CD4-positive, alpha-beta T cell treated with Interleukin-6 at 100 ng/mL for 8 hours (primary cell): ENCODE measurements around the gene EIF2A.
A peak's percentile ranks its signal among the peaks of the same experiment; 100 is the strongest.
"Not testable (repeated sequence)": the region's sequence is repeated elsewhere in the genome, so short reads cannot be mapped to it uniquely, and the experiment has no call there.

ENCODE experiments used
- DNase-seq: peaks from one replicate; pipeline ENCODE4 v3.0.0-alpha.2; 2020; ENCODE audit warnings: mixed read lengths, low spot score

Gene EIF2A

GRCh38 chr3:150546226-150547044 lies at the start of gene EIF2A, which contains the start of gene SERP1:
TSS of gene EIF2A (plus strand) at chr3:150546787. CDS start at chr3:150546803, 16 bp downstream.
TSS of gene SERP1 (minus strand) at chr3:150546496. CDS start at chr3:150546135, 361 bp downstream.
- peak; percentile 99 for DNase-seq

- no peak for DNase-seq
These were observed 48.6 kb upstream of the EIF2A start for GRCh38 chr3:150497956-150498355.

GRCh38 chr3:150500960-150501359 lies 45.6 kb upstream of the EIF2A start:
- not testable (repeated sequence) for DNase-seq

- DNase-seq, result no peak
These were observed 43.0 kb upstream of the EIF2A start for GRCh38 chr3:150503402-150504099.

- no peak for DNase-seq
These were observed 42.1 kb upstream of the EIF2A start for GRCh38 chr3:150504483-150504882.

GRCh38 chr3:150508401-150508800 lies 38.2 kb upstream of the EIF2A start:
- no peak for DNase-seq

- no peak for DNase-seq
These were observed 36.8 kb upstream of the EIF2A start for GRCh38 chr3:150509780-150510179.

- no peak for DNase-seq
These were observed 35.3 kb upstream of the EIF2A start for GRCh38 chr3:150511122-150511821.

- no peak for DNase-seq
These were observed 31.4 kb upstream of the EIF2A start for GRCh38 chr3:150515210-150515609.

- no peak for DNase-seq
These were observed 27.6 kb upstream of the EIF2A start for GRCh38 chr3:150519026-150519425.

- no peak for DNase-seq
These were observed 26.2 kb upstream of the EIF2A start for GRCh38 chr3:150520408-150520807.

GRCh38 chr3:150521463-150521862 lies 25.1 kb upstream of the EIF2A start:
- DNase-seq, result no peak

GRCh38 chr3:150523538-150523937 lies 23.0 kb upstream of the EIF2A start:
- DNase-seq, result no peak

- no peak for DNase-seq
These were observed 18.9 kb upstream of the EIF2A start for GRCh38 chr3:150527464-150528255.

- no peak for DNase-seq
These were observed 18.2 kb upstream of the EIF2A start for GRCh38 chr3:150528354-150528797.

- DNase-seq, result no peak
These were observed 14.8 kb upstream of the EIF2A start for GRCh38 chr3:150531775-150532174.

GRCh38 chr3:150535204-150535603 lies 11.4 kb upstream of the EIF2A start:
- no peak for DNase-seq

GRCh38 chr3:150538324-150539208 lies 8.0 kb upstream of the EIF2A start:
- DNase-seq, result no peak

GRCh38 chr3:150540297-150540696 lies 6.3 kb upstream of the EIF2A start:
- no peak for DNase-seq

GRCh38 chr3:150540991-150541390 lies 5.6 kb upstream of the EIF2A start:
- no peak for DNase-seq

- DNase-seq, result no peak
These were observed 3.5 kb upstream of the EIF2A start for GRCh38 chr3:150543128-150543527.
